HG03342 (cell line): ENCODE results near the gene CDH11.

ENCODE experiments used
- ATAC-seq: cut with Tn5 transposase; IDR thresholded peaks from one replicate; pipeline ENCODE4 v1.9.1; 2021; ENCODE audit warnings: mild to moderate bottlenecking, moderate library complexity; ENCODE audit not compliant: unreplicated experiment

The CDH11 gene

DNA sequence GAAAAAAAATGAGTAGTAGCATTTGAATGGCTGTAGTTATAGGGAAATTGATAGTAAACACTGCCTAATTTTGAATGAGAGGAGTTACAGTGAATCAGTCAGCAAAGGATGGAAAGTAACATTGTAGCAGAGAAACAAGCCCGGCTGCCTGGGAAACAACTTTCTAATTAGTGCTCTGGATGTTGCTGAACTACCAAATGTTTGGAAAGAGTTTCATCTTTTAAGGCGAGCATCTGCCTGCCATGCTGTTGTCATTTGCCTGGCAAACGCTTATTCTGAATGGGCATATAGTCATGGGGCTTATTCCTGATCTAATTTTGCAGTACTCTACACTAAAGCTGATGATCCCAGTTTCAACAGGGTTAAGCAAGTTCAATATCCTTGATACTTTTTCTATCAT lies 138.6 kb downstream of the CDH11 start:
- no peak for ATAC-seq

DNA sequence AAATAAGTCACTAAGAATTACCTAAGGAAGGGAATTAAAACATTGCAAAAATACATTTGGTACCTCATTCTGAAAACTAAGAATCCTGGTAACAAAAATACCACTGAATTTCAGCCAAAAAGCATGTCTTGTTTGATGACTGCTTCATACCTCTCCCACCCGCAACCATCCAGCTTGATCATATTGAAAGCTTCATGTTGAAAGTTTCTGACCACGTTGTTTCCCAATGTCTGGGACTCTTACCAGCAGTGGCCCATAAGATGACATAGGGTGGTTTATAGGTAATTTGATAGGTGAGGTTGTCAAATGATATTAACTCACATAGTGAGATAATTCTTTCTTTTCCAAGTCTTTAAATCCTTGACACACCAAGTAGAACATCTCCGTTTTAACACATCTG lies 139.3 kb downstream of the CDH11 start:
- no peak for ATAC-seq

DNA sequence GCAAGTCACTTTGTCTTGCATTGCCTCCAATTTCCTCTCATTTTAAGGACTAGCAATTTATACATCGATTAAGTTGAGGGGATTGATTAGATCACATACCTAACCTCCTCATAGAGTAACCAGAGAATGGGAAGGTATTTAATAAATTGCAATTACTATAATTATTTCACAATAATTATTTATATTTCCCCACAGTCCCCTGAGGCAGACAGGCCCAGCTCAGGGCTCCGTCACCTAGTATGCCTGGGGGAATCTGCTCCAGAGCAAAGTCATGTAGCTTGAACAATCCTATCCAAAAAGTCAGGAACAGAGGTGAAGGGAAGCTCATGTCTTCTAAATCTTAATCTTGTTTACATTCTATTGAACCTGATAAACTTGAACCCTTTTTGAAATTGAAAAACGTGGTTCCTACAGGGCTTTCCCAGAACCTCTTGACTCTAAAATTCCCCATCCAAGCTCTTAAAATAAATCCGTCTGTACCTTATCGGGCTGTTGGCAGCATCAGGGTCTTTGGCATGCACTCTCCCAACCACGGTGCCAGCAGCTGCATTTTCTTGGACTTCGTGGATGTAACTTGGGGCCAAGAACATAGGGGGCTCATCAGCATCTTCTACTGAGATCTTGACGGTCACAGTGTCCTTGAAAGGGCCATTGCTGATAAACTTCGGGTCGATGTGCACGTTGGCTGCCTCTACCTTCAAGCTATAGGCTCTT lies 140.1 kb downstream of the CDH11 start:
- no peak for ATAC-seq

DNA sequence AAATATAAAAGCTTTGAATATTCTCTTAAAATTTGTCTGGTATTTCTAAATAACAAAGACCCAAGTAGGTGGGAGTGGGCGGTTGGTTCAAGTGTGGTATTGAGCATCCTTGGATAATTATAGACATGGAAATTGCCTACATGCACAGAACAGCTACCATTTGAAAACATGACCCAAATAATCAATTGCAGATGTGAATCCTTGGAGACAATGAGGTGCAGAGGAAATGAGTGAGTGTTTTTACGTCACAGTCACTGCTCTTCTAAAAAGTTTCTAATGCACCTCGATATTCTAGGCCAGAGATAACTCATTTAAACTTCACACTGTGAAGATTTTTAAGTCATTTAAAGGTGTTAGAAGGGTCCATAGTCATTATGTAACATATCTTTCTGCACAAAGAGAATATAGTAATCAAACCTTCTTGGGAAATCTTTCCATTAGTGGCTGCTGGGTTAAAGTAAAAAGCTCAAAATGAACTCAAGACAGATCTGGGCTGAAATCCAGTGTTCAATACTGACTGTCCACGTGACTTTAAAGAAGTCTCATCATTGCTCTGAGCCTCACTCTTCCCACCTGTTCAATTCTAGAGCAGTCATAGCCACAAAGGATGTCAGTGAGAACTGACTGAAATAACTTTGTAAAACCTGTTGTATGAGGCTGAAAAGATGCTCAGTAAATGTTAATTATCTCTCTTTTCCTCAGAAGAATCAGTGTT lies 144.5 kb downstream of the CDH11 start:
- ATAC-seq, result no peak

DNA sequence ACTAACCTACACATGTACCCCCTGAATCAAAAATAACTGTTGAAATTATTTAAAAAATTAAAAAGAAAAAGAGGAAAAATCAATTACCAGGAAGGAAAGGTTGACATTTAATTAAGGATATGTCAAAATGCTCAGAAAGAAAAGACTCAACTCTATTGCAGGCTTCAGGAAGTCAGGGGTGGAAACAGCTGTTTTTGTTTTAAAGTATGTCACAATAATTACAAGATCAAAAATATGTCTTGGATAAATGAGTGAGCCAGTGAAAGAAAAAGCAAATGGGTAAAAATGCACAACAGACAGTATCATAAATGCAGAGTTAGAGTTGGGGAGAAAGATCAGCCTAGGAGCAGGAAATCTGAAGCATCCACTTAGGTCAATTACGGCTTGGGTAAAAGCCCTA lies 146.0 kb downstream of the CDH11 start:
- no peak for ATAC-seq

- ATAC-seq, result no peak
Measured at GRCh38 chr16:64974381-64974780, 147.5 kb downstream of the CDH11 start.

- no peak for ATAC-seq
Measured at GRCh38 chr16:64973171-64973570, 148.7 kb downstream of the CDH11 start.

DNA sequence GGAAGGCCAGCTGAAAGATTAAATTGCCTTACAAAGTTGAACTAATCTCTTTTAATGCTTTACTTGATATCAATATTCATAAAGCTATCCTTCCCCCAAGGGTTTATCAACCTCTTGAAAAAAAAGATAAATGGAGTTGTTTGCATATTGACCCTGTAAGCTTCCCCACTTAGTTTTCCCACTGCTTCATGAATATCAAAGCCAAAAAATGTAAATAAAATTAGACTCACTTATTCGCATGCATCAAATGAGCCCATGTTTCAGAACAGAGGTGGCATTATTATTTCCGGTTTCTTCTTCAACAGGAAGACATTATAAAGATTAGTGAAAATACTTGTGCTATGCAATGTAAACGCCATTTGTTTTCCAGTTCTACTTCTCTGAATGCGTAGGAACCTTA lies 150.7 kb downstream of the CDH11 start:
- ATAC-seq, result no peak

DNA sequence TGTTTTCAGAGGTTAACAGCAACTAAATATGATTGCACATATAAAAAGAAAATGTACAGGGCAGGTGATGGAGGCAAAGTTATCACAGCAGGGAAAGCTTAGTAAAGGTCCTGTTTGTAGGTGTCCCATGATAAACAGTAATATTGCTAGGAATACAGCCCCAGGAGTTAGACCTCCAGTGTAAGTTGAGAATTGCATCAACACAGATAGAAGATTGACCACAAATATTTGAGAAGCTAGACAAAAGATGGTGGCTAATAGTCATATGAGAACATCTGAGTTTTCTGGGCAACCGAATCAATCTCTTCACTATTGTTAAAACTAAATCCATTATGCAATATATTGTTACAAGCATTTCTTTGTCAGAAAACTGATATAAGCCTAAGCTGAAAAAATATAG lies 152.6 kb downstream of the CDH11 start:
- no peak for ATAC-seq

DNA sequence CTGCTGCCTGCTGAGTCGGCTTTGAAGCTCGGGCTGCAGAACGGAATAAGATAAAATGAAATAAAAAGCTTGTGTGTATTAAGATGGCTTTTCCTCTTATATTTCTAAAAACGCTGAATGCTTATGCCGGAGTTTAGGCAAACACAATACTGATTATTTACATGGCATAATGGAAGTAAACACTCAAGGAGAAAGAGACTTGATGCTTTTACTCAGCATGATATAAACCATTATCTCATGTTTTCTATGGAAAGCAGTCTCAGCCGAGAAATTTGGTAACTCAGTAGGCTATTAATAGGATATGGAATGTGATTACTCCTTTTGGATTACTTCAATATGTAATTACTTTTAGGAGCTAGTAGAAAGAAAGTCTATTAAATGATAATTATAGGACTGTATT lies 153.3 kb downstream of the CDH11 start:
- ATAC-seq, result no peak

DNA sequence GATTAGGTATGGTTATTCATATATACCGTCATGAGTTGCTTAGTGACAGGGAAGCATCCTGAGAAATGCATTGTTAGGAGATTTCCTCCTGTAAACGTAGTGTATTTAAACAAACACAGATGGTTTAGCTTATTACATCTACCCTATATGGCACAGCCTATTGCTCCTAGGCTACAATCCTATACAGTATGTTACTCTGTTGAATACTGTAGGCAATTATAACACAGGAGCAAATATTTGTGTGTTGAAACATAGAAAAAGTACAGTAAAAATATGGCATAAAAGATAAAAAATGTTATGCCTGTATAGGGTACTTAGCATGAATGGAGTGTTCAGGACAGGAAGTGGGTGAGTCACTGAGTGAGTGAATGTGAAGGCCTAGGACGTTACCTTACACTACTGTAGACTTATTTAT lies 157.7 kb downstream of the CDH11 start:
- no peak for ATAC-seq

GRCh38 chr16:64962786-64963185 lies 159.1 kb downstream of the CDH11 start:
- ATAC-seq, result no peak

DNA sequence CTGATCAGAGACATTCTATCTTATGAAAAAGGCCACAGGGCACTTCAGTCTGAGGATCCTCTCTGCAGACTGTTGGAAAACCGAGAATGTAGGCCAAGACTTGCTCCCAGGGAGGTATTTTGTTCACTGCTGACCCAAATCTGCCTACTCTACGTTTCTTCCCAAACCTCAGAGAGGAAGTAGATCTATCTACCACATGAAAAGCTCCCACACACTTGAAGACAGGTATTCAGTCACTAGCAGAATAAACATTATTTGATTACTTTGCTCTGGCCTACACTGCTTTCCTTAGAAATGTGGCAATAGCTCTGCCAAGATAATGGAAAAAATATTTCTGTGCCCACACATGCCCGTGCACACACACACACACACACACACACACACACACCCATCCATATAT lies 164.6 kb downstream of the CDH11 start:
- no peak for ATAC-seq

GRCh38 chr16:64952177-64952576 lies 169.7 kb downstream of the CDH11 start:
- no peak for ATAC-seq

- ATAC-seq, result no peak
Measured at GRCh38 chr16:64951193-64951592, 170.7 kb downstream of the CDH11 start.

- ATAC-seq, result no peak
Measured at GRCh38 chr16:64950731-64951130, 171.1 kb downstream of the CDH11 start.

GRCh38 chr16:64950262-64950661 lies 171.6 kb downstream of the CDH11 start:
- ATAC-seq, result no peak

GRCh38 chr16:64948056-64948455 lies 173.8 kb downstream of the CDH11 start:
- ATAC-seq, result no peak

DNA sequence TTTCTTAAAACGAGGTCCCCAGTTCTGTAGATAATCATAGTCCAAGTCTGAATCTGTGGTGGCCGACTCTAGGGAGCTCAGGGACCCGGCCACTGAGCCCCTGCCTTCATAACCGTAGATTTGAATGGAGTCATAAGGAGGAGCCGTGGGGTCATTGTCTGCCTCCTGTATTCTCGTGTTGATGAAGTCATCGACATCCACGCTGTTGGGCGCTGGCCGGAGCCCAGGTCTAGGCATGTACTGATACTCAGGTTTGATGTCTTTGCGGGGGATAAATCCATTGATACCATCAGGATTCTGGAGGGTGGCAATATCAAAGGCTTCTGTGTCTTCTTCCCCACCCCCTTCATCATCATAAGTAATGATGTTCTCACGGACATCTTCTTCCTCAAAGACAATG lies 174.2 kb downstream of the CDH11 start:
- no peak for ATAC-seq

DNA sequence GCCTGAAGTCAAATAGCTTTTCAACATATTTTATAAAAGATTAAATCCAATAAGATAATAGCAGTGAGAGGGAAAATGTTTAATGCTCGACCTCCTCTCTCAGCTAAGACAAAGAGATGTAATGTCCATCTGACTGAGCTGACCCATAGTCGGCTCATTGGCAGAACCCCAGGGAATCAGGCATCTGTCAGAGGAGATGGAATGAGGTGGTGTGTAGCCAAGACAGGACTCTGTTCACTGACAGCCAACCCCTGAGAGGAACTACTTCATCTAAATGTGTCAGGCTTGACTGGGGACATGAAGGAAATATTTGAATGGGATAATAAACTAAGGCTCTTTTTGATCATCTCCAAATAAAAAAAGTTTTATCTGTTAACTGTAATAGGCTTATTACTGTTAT lies 188.0 kb downstream of the CDH11 start:
- ATAC-seq, result no peak

- ATAC-seq, result no peak
Measured at GRCh38 chr16:64926476-64926875, 195.4 kb downstream of the CDH11 start.

- ATAC-seq, result no peak
Measured at GRCh38 chr16:64925166-64925565, 196.7 kb downstream of the CDH11 start.

DNA sequence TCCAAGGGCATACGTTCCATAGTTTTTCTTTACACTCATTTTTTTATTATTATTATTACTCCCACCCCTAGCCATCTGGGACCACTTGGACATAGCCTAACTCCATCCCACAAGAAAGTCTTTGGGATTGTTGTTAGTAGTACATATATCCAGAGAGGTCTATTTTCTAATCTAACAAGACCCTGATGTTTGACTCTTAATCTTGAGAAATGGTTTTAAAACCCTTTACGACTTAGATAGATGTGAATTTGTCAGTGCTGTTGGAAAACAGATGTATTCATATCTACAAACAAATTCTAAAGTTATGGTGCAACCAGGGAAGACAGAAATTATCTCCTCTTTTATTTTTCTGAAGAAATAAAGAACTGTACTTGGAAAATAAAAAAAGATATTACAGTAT lies 197.8 kb downstream of the CDH11 start:
- ATAC-seq, result no peak
